Panc1 (cell line): Measurements from ENCODE around the gene SGSM1.

Source experiments
- CTCF ChIP-seq: fragments of 450-650 bp; IDR thresholded peaks from 2 replicates; pipeline ENCODE4 v1.5.1; 2017; ENCODE audit warnings: mild to moderate bottlenecking
- POLR2AphosphoS5 ChIP-seq: IDR thresholded peaks from 2 replicates; pipeline ENCODE4 v1.6.1; 2012; ENCODE audit warnings: mild to moderate bottlenecking, low read depth, low read length, moderate library complexity
- REST ChIP-seq, 2 experiments: IDR thresholded peaks; 2 replicates each; pipeline ENCODE4 v1.6.1; 2011 to 2012; ENCODE audit warnings: low read depth in 2 of 2, control low read depth in 1 of 2, low read length in 1 of 2, mild to moderate bottlenecking in 1 of 2, moderate library complexity in 1 of 2; ENCODE audit not compliant: insufficient read depth in 1 of 2
- SIN3A ChIP-seq: IDR thresholded peaks from 2 replicates; pipeline ENCODE4 v1.6.1; 2012; ENCODE audit warnings: low read depth, mild to moderate bottlenecking, low read length, moderate library complexity, borderline replicate concordance; ENCODE audit not compliant: insufficient read depth
- TCF7L2 ChIP-seq: IDR thresholded peaks from 2 replicates; pipeline ENCODE4 v1.6.1; 2011; ENCODE audit warnings: mild to moderate bottlenecking, low read depth, low read length, inconsistent platforms

- TF ChIP-seq CTCF (no peak), TCF7L2 (no peak), REST (IDR thresholded peaks at IDR 0.05; ENCODE audit: insufficient read depth in 1 of 2, low read depth in 2 of 2, low read length in 1 of 2) (no peak), POLR2AphosphoS5 (no peak), SIN3A (no peak)
Measured at GRCh38 chr22:24857576-24857975, 51.6 kb downstream of the SGSM1 start.
